ENCODE results near the gene LANCL2.

LANCL2 gene

GRCh38 chr7:55360486-55360885 is 4.7 kb upstream of the LANCL2 start:
- no peaks in the 10 kb centered on the region for H3K9me3 ChIP-seq (ENCODE audit: insufficient read depth, low read length)
- H3K4me3 ChIP-seq (ENCODE audit: low read length), result no peak overlapping the region
- no peaks in the 10 kb centered on the region for H4K20me1 ChIP-seq (ENCODE audit: insufficient read depth, low read length)
- H3K9ac ChIP-seq (ENCODE audit: low read length), result no peak overlapping the region
- no peaks in the 10 kb centered on the region for H3K36me3 ChIP-seq (replicated peaks; ENCODE audit: low read depth, low read length)
- peaks cover 9% of the 10 kb centered on the region for H3K4me1 ChIP-seq (ENCODE audit: low read length)
- H2AFZ ChIP-seq (ENCODE audit: low read depth, low read length), result no peak overlapping the region
- H3K79me2 ChIP-seq (ENCODE audit: low read length), result no peaks in the 10 kb centered on the region
- no peak overlapping the region for H3K4me2 ChIP-seq (ENCODE audit: low read length)
- H3K27me3 ChIP-seq (ENCODE audit: low read depth, low read length), result peaks cover 21% of the 10 kb centered on the region
- no peak overlapping the region for H3K27ac ChIP-seq (ENCODE audit: low read length)
- no peak for TF ChIP-seq EZH2phosphoT487 (IDR thresholded peaks at IDR 0.05; ENCODE audit: low read depth)
- TF ChIP-seq CTCF (IDR thresholded peaks at IDR 0.05; ENCODE audit: low read depth, low read length), result no peak

GRCh38 chr7:55361560-55361959 is 3.6 kb upstream of the LANCL2 start:
- Histone ChIP-seq H3K4me1 (ENCODE audit: low read length) (peaks cover 9% of the 10 kb centered on the region), H3K27ac (ENCODE audit: low read length) (no peak overlapping the region), H3K36me3 (replicated peaks; ENCODE audit: low read depth, low read length) (no peaks in the 10 kb centered on the region), H3K27me3 (ENCODE audit: low read depth, low read length) (peaks cover 21% of the 10 kb centered on the region), H2AFZ (ENCODE audit: low read depth, low read length) (no peak overlapping the region), H4K20me1 (ENCODE audit: insufficient read depth, low read length) (no peaks in the 10 kb centered on the region), H3K4me3 (ENCODE audit: low read length) (no peak overlapping the region), H3K4me2 (ENCODE audit: low read length) (no peak overlapping the region), H3K79me2 (ENCODE audit: low read length) (no peaks in the 10 kb centered on the region; the same call in 1 of the 2 replicates), H3K9ac (ENCODE audit: low read length) (no peak overlapping the region), H3K9me3 (ENCODE audit: insufficient read depth, low read length) (no peaks in the 10 kb centered on the region)
- TF ChIP-seq EZH2phosphoT487 (IDR thresholded peaks at IDR 0.05; ENCODE audit: low read depth) (no peak), CTCF (IDR thresholded peaks at IDR 0.05; ENCODE audit: low read depth, low read length) (no peak)

- Histone ChIP-seq H3K9ac (ENCODE audit: low read length) (no peak overlapping the region), H3K27me3 (ENCODE audit: low read depth, low read length) (peaks cover 17% of the 10 kb centered on the region), H3K4me2 (ENCODE audit: low read length) (no peak overlapping the region), H3K79me2 (ENCODE audit: low read length) (no peaks in the 10 kb centered on the region; the same call in 1 of the 2 replicates), H3K4me3 (ENCODE audit: low read length) (no peak overlapping the region), H3K9me3 (ENCODE audit: insufficient read depth, low read length) (no peaks in the 10 kb centered on the region), H4K20me1 (ENCODE audit: insufficient read depth, low read length) (no peaks in the 10 kb centered on the region), H3K27ac (ENCODE audit: low read length) (no peak overlapping the region), H3K4me1 (ENCODE audit: low read length) (peaks cover 17% of the 10 kb centered on the region), H3K36me3 (replicated peaks; ENCODE audit: low read depth, low read length) (no peaks in the 10 kb centered on the region), H2AFZ (ENCODE audit: low read depth, low read length) (no peak overlapping the region)
- no peak for TF ChIP-seq EZH2phosphoT487 (IDR thresholded peaks at IDR 0.05; ENCODE audit: low read depth)
- TF ChIP-seq CTCF (IDR thresholded peaks at IDR 0.05; ENCODE audit: low read depth, low read length), result no peak
Observed at GRCh38 chr7:55362927-55363326, 2.2 kb upstream of the LANCL2 start.

GRCh38 chr7:55363386-55364170 is 1.6 kb upstream of the LANCL2 start:
- no peaks in the 10 kb centered on the region for H3K36me3 ChIP-seq (replicated peaks; ENCODE audit: low read depth, low read length)
- peaks cover 12% of the 10 kb centered on the region for H3K27me3 ChIP-seq (ENCODE audit: low read depth, low read length)
- H2AFZ ChIP-seq (ENCODE audit: low read depth, low read length), result no peak overlapping the region
- H3K27ac ChIP-seq (ENCODE audit: low read length), result no peak overlapping the region
- peaks cover 17% of the 10 kb centered on the region for H3K4me1 ChIP-seq (ENCODE audit: low read length)
- H3K9ac ChIP-seq (ENCODE audit: low read length), result no peak overlapping the region
- H3K4me2 ChIP-seq (ENCODE audit: low read length), result no peak overlapping the region
- no peak overlapping the region for H3K4me3 ChIP-seq (ENCODE audit: low read length)
- no peaks in the 10 kb centered on the region for H3K9me3 ChIP-seq (ENCODE audit: insufficient read depth, low read length)
- H3K79me2 ChIP-seq (ENCODE audit: low read length), result no peaks in the 10 kb centered on the region; the same call in 1 of the 2 replicates
- no peaks in the 10 kb centered on the region for H4K20me1 ChIP-seq (ENCODE audit: insufficient read depth, low read length)
- TF ChIP-seq CTCF (IDR thresholded peaks at IDR 0.05; ENCODE audit: low read depth, low read length) (no peak), EZH2phosphoT487 (IDR thresholded peaks at IDR 0.05; ENCODE audit: low read depth) (no peak)

Measured in OCI-LY3 (cell line).